ACHN (cell line): ENCODE data around the gene CLK3.

ENCODE experiments used
- DNase-seq: peaks from one replicate; pipeline ENCODE4 v3.0.0-alpha.2; 2015
- in situ Hi-C: cut with HindIII; loops from 2 replicates; pipeline ENCODE4 v1.10.0; 2017; ENCODE audit warnings: low sequenced_read_pairs, low pct_ligation_motif_present, low pct_unique_long_range_greater_than_20kb

The CLK3 gene

GRCh38 chr15:74631408-74631807, 15.8 kb downstream of the CLK3 start:
- in situ Hi-C loops, result loop anchor here (25.0 kb wide), 1 partner anchor 131 kb away; no protein-coding TSS in a partner anchor
- DNase-seq, result no peak

DNA sequence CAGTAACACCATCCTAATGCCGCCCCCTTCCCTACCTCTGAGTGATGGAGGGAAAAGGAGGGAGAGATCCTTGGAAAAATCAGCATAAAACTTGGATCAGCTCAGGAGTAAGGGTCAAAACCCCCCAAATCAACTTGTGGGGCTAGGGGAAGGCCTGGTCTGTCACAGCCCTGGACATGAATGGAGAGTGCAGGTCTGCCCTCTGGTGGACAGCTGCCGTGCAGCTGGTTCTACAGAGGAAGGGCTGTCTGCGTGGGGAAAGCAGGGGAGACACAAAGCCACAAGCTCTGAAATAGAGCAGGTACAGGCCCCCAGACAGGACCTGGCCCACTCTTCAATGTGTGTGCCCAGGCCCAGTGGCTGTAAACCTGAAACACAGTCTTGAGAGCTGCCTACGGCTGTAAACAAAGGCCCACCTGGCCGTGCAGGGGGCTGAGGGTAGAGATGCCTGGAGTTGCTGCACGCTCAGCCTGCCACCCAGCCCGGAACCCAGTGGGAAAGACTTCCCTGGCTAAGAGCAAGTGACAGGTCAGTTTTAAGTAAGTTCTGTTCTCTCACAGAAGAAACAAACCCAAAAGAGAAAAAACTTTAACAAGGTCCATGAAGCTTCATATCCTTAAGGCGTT, 16.4 kb downstream of the CLK3 start:
- in situ Hi-C loops, result loop anchor here (25.0 kb wide), 1 partner anchor 130 kb away; no protein-coding TSS in a partner anchor
- peak; percentile 39 for DNase-seq

DNA sequence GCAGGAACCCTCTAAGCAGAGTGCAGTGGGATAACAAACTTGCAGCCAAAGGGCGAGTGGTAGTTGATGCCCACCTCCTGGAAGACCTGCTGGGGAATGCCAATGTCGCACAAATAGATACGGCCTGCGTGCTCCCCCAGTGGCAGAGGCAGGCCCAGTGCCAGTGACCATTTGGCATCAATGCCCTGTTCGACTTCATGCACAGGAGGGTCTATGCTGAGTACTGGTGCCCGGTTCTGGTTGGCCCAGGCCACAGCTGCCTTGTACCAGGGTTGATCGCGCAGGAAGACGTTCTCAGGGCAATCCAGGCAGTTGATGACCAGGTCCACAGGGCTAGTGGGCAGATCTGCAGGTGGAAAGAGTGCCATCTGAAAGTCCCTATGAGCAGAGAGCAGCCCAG, 17.0 kb downstream of the CLK3 start:
- in situ Hi-C loops, result loop anchor here (25.0 kb wide), 1 partner anchor 130 kb away; no protein-coding TSS in a partner anchor

DNA sequence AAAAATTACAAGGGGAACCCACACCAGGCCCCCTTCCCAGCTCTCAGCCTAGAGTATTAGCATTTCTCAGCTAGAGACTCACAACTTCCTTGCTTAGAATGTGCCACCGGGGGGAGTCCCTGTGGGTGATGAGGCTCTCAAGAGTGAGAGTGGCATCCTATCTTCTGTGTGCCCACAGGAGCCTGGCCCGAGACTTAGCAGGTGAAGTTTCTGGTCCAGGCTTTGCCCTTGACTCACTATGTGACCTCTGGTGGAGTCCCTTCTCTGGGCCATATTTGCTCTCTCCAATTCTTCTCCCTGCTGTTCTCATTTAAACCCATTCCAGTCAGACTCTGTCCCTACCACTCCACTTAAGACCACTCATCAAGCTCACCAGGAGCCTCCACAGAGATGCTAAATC, 18.1 kb downstream of the CLK3 start:
- no peak for DNase-seq
- in situ Hi-C loops, result loop anchor here (25.0 kb wide), 1 partner anchor 129 kb away; no protein-coding TSS in a partner anchor

More for the DNA sequence above, 17.0 kb downstream of the CLK3 start:
- DNase-seq, result no peak

DNA sequence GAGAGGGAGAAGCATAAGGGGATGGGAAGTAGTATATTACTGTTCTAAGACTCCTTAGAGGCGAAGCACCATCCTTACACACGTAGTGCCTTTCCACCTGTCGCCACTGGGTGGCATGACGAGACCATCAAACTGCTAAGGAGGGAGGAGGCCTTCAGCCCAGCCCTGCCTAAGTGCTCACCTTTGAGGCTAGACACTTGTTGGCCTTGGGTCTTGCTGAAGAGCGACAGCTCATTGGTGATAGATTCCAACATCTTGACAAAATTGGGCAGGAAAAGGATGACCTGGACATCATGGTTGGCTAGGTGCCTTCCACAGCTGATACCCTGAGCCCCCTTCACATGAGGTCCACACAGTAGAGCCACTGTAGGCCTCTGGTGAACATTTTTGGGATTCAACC, 19.6 kb downstream of the CLK3 start:
- in situ Hi-C loops, result loop anchor here (25.0 kb wide), 1 partner anchor 127 kb away; no protein-coding TSS in a partner anchor
- DNase-seq, result peak; percentile 56

DNA sequence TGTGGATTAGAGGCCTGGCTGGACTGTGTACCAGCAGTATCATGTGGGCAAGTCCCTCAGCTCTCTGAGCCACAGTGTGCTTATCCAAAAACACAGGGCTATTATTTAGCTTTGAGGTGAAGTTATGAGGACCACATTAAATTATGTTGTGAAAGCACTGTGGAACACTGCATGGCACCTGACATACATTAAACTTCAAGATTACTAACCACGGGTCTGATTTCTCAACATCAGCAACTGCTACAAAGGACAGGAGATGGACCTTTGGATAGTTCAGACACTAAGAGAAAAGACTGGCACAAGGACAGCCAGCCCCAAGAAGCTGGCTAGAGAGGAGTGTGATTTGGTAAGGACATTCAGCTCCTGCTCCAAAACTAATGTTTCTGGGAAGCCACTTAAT, 21.3 kb downstream of the CLK3 start:
- no peak for DNase-seq
- in situ Hi-C loops, result loop anchor here (25.0 kb wide), 1 partner anchor 125 kb away; no protein-coding TSS in a partner anchor

DNA sequence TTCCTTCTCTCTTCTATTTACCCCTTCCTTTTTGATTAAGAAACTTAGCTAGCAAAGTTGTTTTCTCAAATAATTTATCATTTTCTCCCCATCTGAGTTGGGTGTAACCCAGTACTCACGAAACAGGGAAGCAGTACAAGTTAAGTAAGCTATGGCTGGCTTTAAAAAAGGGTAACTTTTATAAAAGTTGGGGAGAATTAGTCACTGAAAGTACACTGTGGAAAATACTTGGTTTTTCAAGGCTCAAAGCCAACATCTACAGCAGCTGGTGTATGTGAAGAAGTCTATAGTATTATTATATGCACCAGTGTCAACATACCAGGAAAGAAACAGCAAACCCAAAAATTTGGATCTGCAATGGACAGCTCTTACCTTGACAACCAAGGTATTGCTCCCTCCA, 25.5 kb downstream of the CLK3 start:
- in situ Hi-C loops, result loop anchor here (25.0 kb wide), 1 partner anchor 121 kb away; no protein-coding TSS in a partner anchor
- no peak for DNase-seq

- DNase-seq, result no peak
- in situ Hi-C loops, result loop anchor here (25.0 kb wide), 1 partner anchor 120 kb away; no protein-coding TSS in a partner anchor
These were observed 26.7 kb downstream of the CLK3 start for GRCh38 chr15:74642348-74642733.

DNA sequence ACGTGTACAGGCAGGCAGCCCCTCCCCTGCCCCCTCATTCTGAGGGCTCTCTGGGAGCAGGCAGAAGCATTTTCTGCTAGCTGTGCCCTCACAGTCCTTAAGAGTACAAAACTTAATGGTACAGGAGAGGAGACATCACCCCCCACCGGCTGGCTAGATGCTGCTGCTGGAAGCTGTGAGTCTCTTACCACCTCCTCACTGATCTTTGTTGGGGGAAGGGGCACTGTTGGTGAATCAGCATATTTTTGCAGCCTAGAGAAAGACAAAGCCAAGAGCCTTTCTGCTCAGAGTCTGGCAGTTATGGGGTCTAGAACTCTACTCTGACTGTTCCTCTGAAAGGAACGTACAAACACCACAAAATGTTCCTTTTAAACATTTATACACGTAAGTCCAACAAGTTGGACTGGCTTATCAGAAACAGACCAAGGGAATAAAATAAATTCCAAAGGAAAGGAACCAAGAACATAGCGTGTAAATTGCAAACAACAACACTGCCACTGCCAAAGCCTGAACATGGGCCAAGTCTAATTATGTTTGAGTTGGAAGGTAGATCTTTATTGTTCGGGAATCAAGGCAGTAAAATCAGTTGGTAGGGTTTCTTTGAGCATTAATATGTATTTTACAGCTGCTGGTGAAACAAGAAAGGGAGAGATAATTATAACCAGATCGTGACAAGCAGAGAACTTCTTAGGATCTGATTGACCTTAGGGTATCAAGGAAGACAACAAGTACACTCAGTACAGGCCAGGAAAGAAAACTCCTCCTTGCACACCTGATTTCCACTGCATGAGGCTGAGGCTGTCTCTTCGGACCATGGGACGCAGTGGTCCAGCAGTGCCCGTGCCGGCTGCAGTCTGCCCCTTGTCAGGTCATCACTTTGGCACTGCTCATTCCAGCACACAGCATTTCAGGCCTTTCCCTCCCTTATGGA, 27.4 kb downstream of the CLK3 start:
- DNase-seq, result no peak
- in situ Hi-C loops, result loop anchor here (25.0 kb wide), 1 partner anchor 119 kb away; no protein-coding TSS in a partner anchor

DNA sequence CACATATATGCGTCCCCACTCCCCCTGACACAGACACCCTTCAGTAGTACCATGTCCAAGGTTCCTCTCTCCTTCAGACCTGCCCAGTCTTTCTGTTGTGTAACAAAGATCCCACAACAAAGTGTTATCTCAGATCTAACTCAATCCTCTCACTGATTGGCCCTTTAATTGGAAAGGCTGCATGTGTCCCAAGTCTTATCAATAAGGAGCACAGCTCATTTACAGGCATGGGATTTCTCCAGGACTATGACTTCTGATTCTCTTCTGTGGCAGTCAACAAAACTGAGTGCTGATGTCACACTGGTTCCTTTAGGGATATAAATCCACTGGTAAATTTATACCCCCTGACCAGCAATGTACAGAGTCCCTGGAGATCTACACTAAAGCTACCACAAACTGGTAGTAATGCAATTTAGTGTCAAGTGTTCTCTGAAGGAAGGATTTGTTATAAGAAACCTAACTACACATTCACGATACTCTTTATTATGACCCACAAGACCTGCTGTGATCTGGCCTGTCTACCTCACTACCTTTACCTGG, 28.1 kb downstream of the CLK3 start:
- no peak for DNase-seq
- in situ Hi-C loops, result loop anchor here (25.0 kb wide), 1 partner anchor 119 kb away; no protein-coding TSS in a partner anchor

DNA sequence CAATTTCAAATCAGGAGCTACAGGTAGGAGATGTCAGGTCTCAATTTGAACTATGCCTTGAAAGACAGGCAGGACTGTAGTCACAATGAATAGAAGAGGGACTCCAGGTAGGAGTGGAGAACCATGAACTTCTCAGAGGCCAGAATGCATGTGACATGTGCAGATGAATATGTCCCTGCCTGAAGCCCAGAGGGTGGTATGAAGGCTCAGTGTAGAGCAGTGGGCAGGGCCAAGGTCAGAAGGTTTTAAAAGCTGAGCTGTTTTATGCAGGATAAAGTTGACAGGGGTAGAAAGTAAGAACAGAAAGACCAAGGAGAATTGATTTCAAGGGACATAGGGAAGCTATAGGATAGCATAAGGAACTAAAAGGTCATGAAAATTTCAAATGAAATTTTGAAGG, 30.8 kb downstream of the CLK3 start:
- in situ Hi-C loops, result loop anchor here (25.0 kb wide), 1 partner anchor 116 kb away; no protein-coding TSS in a partner anchor
- DNase-seq, result no peak

GRCh38 chr15:74648051-74648842, 32.6 kb downstream of the CLK3 start:
- DNase-seq, result no peak
- in situ Hi-C loops, result loop anchor here (25.0 kb wide), 1 partner anchor 114 kb away; no protein-coding TSS in a partner anchor

DNA sequence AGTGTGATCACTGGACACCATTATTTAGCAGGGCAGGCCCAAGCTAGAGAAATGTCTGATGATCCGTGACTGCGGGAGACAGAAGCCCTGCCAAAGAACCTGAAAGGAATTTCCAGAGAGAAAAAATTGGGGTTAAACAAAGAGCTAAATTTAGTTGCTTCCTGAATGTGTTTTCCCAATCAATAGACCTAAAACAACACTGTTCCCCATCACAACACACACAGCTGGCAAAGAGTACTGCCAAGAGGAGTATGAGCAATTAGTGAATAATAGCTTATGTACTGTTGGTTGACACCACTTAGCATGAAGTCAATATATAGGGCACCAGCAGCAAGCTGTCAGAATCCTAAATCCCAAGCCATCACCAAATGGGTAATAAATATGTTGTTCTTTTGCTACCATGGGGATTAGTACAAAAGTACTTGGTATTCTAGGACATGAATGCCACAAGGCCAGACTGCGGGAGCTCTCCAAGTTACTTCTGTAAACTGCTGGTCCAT, 35.7 kb downstream of the CLK3 start:
- DNase-seq, result no peak
- in situ Hi-C loops, result no loop called here

DNA sequence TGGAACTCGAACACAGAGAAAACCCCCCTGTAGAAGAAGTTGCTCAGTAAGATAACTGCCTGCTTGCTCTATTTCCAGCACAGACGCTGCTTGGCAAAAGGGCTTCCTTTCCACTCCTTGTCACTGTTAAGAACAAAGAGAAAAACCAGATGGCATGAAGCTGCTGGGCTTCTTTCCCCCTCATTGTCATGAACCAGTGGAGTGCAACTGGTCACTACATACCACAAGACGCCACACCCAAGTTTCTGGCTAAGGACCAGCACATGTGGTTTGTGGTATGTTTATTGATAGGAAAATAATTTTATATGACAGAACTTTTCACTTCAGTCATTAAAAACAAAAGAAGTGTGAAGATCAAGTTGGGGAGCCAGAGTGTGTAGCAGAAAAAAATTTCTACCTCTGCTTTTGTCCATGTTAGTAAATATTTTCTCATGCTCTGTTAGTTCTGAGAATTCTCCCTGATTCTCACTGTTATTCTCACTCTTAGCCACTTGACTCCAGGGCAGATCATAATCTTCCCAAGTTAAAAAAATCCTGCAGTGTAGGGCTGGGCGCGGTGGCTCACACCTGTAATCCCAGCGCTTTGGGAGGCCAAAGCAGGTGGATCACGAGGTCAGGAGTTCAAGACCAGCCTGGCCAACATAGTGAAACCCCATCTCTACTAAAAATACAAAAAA, 37.9 kb downstream of the CLK3 start:
- peak; percentile 26 for DNase-seq
- in situ Hi-C loops, result no loop called here

- in situ Hi-C loops, result no loop called here
- DNase-seq, result no peak
These were observed 39.8 kb downstream of the CLK3 start for GRCh38 chr15:74655424-74655823.

DNA sequence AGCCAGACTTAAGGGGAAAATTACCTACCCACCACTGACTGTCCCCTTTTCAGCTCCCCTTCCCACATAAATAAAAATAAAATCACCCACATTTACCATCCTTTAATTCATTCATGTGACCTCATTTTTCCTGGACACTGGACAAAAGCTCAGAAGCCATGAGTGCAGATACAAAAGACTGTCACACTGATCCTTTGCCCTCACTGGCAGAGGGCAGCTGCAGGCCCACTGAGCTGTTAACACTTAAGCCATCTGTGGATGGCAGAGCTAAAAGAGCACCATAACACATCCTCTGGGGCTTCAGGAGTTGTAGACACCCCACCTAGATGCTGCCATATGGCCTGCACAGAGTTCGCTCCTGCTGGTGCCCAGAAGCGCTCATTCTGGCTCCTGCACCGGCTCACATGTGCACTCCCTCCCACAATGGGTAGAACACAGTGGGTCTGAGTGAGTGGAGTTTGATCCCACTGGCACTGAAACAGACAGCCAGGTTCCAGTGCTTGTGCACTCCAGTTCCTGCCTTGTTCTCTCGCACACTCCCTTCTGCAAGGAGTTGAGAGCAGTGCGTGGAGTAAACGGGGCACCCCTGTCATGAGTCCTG, 41.4 kb downstream of the CLK3 start:
- in situ Hi-C loops, result no loop called here
- DNase-seq, result no peak

DNA sequence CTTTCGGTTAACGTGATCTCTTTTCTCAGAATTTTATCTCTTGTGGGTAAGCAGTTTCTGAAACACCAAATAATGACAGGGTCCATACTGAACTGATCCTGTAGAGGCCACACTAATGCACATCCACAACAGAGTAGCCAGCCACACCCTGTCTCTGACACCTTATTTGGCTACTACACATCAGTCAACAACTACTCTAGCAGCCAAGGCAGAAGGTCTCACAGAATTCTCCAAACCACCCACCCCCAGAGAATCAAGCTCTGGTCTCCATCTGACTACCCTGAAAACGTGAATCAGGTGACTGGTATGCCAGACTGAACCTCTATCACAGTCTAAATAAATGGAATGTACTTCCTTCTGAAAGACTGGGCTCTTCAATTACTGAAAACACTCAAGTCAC, 42.2 kb downstream of the CLK3 start:
- DNase-seq, result no peak
- in situ Hi-C loops, result no loop called here
